WTC11 (cell line): Measurements from ENCODE around the gene GPC2. TPM values are rescaled to one million over a fixed set of nuclear protein-coding genes. Genes with fewer than 3 reads are reported as not detected.

Experiments
- AFF4 ChIP-seq: sonication (generic); formaldehyde crosslinking; IDR thresholded peaks from 2 replicates; pipeline ENCODE4 v1.8.1; 2023; ENCODE audit warnings: mild to moderate bottlenecking, missing genetic modification reagents, borderline replicate concordance
- ATF3 ChIP-seq: sonication (generic); formaldehyde crosslinking; conservative IDR thresholded peaks from 2 replicates; pipeline ENCODE4 v1.8.1; 2022; ENCODE audit warnings: mild to moderate bottlenecking, missing genetic modification reagents
- CREM ChIP-seq: sonication (generic); formaldehyde crosslinking; IDR thresholded peaks from 2 replicates; pipeline ENCODE4 v1.8.1; 2022; ENCODE audit warnings: mild to moderate bottlenecking, missing genetic modification reagents, moderate library complexity
- E2F1 ChIP-seq: sonication (generic); formaldehyde crosslinking; IDR thresholded peaks from 2 replicates; pipeline ENCODE4 v1.8.0; 2022; ENCODE audit warnings: mild to moderate bottlenecking, missing genetic modification reagents
- E2F4 ChIP-seq: sonication (generic); formaldehyde crosslinking; IDR thresholded peaks from 2 replicates; pipeline ENCODE4 v1.8.1; 2022; ENCODE audit warnings: low read depth, mild to moderate bottlenecking, moderate library complexity, missing genetic modification reagents, borderline replicate concordance
- ELF4 ChIP-seq: sonication (generic); formaldehyde crosslinking; IDR thresholded peaks from 2 replicates; pipeline ENCODE4 v1.8.1; 2022; ENCODE audit warnings: low read depth, mild to moderate bottlenecking, moderate library complexity, missing genetic modification reagents
- EMX1 ChIP-seq: fragments of 250-450 bp; sonication (Bioruptor Pico); IDR thresholded peaks from 2 replicates; pipeline ENCODE4 v1.8.0; 2021; ENCODE audit warnings: mild to moderate bottlenecking
- ETV6 ChIP-seq: sonication (generic); formaldehyde crosslinking; IDR thresholded peaks from 2 replicates; pipeline ENCODE4 v1.8.1; 2022; ENCODE audit warnings: mild to moderate bottlenecking, missing genetic modification reagents
- FOXP4 ChIP-seq: sonication (generic); formaldehyde crosslinking; IDR thresholded peaks from 2 replicates; pipeline ENCODE4 v1.8.0; 2022; ENCODE audit warnings: mild to moderate bottlenecking, missing genetic modification reagents
- HMGA2 ChIP-seq: fragments of 250-450 bp; sonication (Bioruptor Pico); IDR thresholded peaks from 2 replicates; pipeline ENCODE4 v1.4.0; 2021; ENCODE audit warnings: mild to moderate bottlenecking, moderate library complexity
- JAZF1 ChIP-seq: fragments of 250-450 bp; sonication (Bioruptor Pico); IDR thresholded peaks from 2 replicates; pipeline ENCODE4 v1.9.0; 2021; ENCODE audit warnings: moderate library complexity, mild to moderate bottlenecking, inconsistent platforms
- MLX ChIP-seq: sonication (generic); formaldehyde crosslinking; IDR thresholded peaks from 2 replicates; pipeline ENCODE4 v1.8.1; 2023; ENCODE audit warnings: mild to moderate bottlenecking, missing genetic modification reagents, moderate library complexity
- MXD4 ChIP-seq: fragments of 250-450 bp; sonication (Bioruptor Pico); IDR thresholded peaks from 2 replicates; pipeline ENCODE4 v1.8.0; 2021; ENCODE audit warnings: mild to moderate bottlenecking, moderate library complexity, borderline replicate concordance
- NFATC4 ChIP-seq: fragments of 250-450 bp; sonication (Bioruptor Pico); IDR thresholded peaks from 2 replicates; pipeline ENCODE4 v1.9.0; 2021; ENCODE audit warnings: mild to moderate bottlenecking
- NR1H2 ChIP-seq: sonication (generic); formaldehyde crosslinking; IDR thresholded peaks from 2 replicates; pipeline ENCODE4 v1.9.0; 2021; ENCODE audit warnings: mild to moderate bottlenecking, moderate library complexity, missing genetic modification reagents
- NR3C1 ChIP-seq: sonication (generic); formaldehyde crosslinking; conservative IDR thresholded peaks from 2 replicates; pipeline ENCODE4 v1.8.1; 2023; ENCODE audit warnings: low read depth, mild to moderate bottlenecking, missing genetic modification reagents
- TEAD4 ChIP-seq: sonication (generic); formaldehyde crosslinking; IDR thresholded peaks from 2 replicates; pipeline ENCODE4 v1.8.0; 2022; ENCODE audit warnings: mild to moderate bottlenecking, missing genetic modification reagents
- USF2 ChIP-seq: sonication (generic); formaldehyde crosslinking; IDR thresholded peaks from 2 replicates; pipeline ENCODE4 v1.8.1; 2023; ENCODE audit warnings: mild to moderate bottlenecking, missing genetic modification reagents, moderate library complexity
- ZBTB21 ChIP-seq: sonication (generic); formaldehyde crosslinking; IDR thresholded peaks from 2 replicates; pipeline ENCODE4 v1.8.1; 2023; ENCODE audit warnings: mild to moderate bottlenecking, missing genetic modification reagents, borderline replicate concordance
- ZMAT4 ChIP-seq: fragments of 250-450 bp; sonication (Bioruptor Pico); IDR thresholded peaks from 2 replicates; pipeline ENCODE4 v1.9.0; 2021; ENCODE audit warnings: mild to moderate bottlenecking
- ZNF121 ChIP-seq: sonication (generic); formaldehyde crosslinking; IDR thresholded peaks from 2 replicates; pipeline ENCODE4 v1.8.0; 2023; ENCODE audit warnings: missing genetic modification reagents
- ZNF138 ChIP-seq: sonication (generic); formaldehyde crosslinking; conservative IDR thresholded peaks from 2 replicates; pipeline ENCODE4 v1.8.1; 2022; ENCODE audit warnings: mild to moderate bottlenecking, moderate library complexity, missing genetic modification reagents
- ZNF219 ChIP-seq: sonication (generic); formaldehyde crosslinking; IDR thresholded peaks from 2 replicates; pipeline ENCODE4 v1.8.0; 2023; ENCODE audit warnings: missing genetic modification reagents, mild to moderate bottlenecking, borderline replicate concordance
- ZNF232 ChIP-seq: sonication (generic); formaldehyde crosslinking; IDR thresholded peaks from 2 replicates; pipeline ENCODE4 v1.8.0; 2022; ENCODE audit warnings: mild to moderate bottlenecking, missing genetic modification reagents
- ZNF317 ChIP-seq: sonication (generic); formaldehyde crosslinking; IDR thresholded peaks from 2 replicates; pipeline ENCODE4 v1.8.1; 2023; ENCODE audit warnings: low read depth, mild to moderate bottlenecking, moderate library complexity, missing genetic modification reagents, borderline replicate concordance
- ZNF512 ChIP-seq: sonication (generic); formaldehyde crosslinking; IDR thresholded peaks from 2 replicates; pipeline ENCODE4 v1.8.1; 2022; ENCODE audit warnings: missing genetic modification reagents, borderline replicate concordance
- total RNA-seq: library from RNA; stranded (reverse); gene quantifications from 3 replicates; pipeline ENCODE4 v1.2.3, GENCODE V29; 2021

The GPC2 gene
- total RNA-seq, 1 experiment from 2014 or later = 52.1 TPM

- TF ChIP-seq ZNF512 (CRISPR knock-in tag) (no peak), MLX (no peak), HMGA2 (CRISPR knock-in tag) (no peak), CREM (CRISPR knock-in tag) (no peak), ATF3 (CRISPR knock-in tag) (no peak), USF2 (peak; percentile 97), NFATC4 (CRISPR knock-in tag) (no peak), MXD4 (no peak), ZMAT4 (CRISPR knock-in tag) (0 out of 2 replicates have a peak, but pooled peaks have one; percentile 15), EMX1 (CRISPR knock-in tag) (no peak), ZNF121 (CRISPR knock-in tag) (no peak), E2F1 (CRISPR knock-in tag) (no peak), ZNF232 (CRISPR knock-in tag) (peak; percentile 17; the same call in 1 of the 2 replicates), JAZF1 (CRISPR knock-in tag) (no peak), E2F4 (CRISPR knock-in tag) (no peak), NR1H2 (CRISPR knock-in tag) (no peak), FOXP4 (CRISPR knock-in tag) (no peak), ZNF219 (CRISPR knock-in tag) (no peak), TEAD4 (CRISPR knock-in tag) (no peak), ETV6 (CRISPR knock-in tag) (peak; percentile 75; the same call in 1 of the 2 replicates), ZNF317 (CRISPR knock-in tag) (no peak), ZNF138 (CRISPR knock-in tag) (no peak), ELF4 (CRISPR knock-in tag) (no peak), NR3C1 (CRISPR knock-in tag) (no peak), ZBTB21 (CRISPR knock-in tag) (no peak), AFF4 (no peak)
Measured at GRCh38 chr7:100148559-100149328, 28.4 kb downstream of the GPC2 start, which contains the start of gene LAMTOR4 (continued).
